ENCODE results near the gene ATP1B1. TPM values are rescaled to one million over a fixed set of nuclear protein-coding genes. Genes with fewer than 3 reads are reported as not detected.

Gene ATP1B1
- total RNA-seq, 1 experiment from 2014 or later = 40.7 TPM

DNA sequence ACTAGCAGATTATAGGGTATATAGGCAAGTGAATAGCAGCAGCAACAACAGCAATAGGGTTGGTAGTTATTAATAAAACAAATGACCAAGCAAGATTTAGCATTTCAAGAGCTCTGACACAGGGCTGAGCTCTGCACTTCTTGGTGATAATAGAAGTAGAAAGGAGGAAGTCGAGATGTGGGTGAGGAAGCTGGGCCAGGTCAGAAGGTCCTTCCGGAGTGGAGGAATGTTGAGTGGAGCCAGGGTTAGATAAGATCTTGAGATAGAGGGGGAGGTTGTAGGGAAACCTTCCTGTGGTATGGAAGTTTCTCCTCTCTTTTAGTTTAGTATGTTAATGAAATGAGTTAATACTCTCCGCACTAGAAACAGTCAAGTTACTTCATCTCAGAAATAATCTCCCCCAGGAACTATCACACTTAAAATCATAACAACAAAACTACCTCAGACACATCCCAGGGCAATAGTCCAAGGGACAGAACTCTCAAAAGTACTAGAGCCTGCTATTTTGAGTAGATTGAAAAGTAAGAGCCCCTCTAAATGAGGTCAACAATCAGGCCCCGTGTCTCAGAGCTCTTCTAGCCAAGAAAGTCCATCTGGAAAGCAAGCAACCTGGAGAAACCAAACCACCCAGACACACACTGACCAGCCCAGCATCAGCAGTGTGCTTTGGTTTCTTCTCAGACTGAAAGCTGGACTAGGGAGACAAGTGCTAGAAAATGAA lies 45.4 kb upstream of the ATP1B1 start:
- CTCF ChIA-PET = no interaction called here
- peaks cover 37% of the 10 kb centered on the region for H3K9me3 Mint-ChIP-seq
- POLR2A ChIA-PET = no interaction called here
- DNase-seq (ENCODE audit: low spot score) = no peak
- no peaks in the 10 kb centered on the region for H3K27me3 Mint-ChIP-seq (ENCODE audit: low read depth)
- TF ChIP-seq TEAD4 (CRISPR knock-in tag; IDR thresholded peaks at IDR 0.05) (no peak), NR2C2 (CRISPR knock-in tag; IDR thresholded peaks at IDR 0.05) (no peak), NR3C1 (CRISPR knock-in tag; conservative IDR thresholded peaks at IDR 0.05; ENCODE audit: low read depth) (no peak), TCF7 (CRISPR knock-in tag; IDR thresholded peaks at IDR 0.05; ENCODE audit: low read depth) (no peak), ZNF121 (CRISPR knock-in tag; IDR thresholded peaks at IDR 0.05) (no peak), NR1H2 (CRISPR knock-in tag; IDR thresholded peaks at IDR 0.05) (no peak), JUN (CRISPR knock-in tag; IDR thresholded peaks at IDR 0.05) (no peak), GTF2I (CRISPR knock-in tag; conservative IDR thresholded peaks at IDR 0.05) (no peak), NFE2L1 (CRISPR knock-in tag; IDR thresholded peaks at IDR 0.05) (no peak), ZNF232 (CRISPR knock-in tag; IDR thresholded peaks at IDR 0.05) (no peak), ZNF281 (CRISPR knock-in tag; IDR thresholded peaks at IDR 0.05) (no peak), SMAD4 (CRISPR knock-in tag; IDR thresholded peaks at IDR 0.05) (no peak), ATF1 (CRISPR knock-in tag; IDR thresholded peaks at IDR 0.05) (no peak)
- no peak overlapping the region for H3K27ac Mint-ChIP-seq
- H3K4me3 Mint-ChIP-seq = no peak overlapping the region
- H3K36me3 Mint-ChIP-seq = no peaks in the 10 kb centered on the region
- no peaks in the 10 kb centered on the region for H3K4me1 Mint-ChIP-seq
- ATAC-seq = no peak

DNA sequence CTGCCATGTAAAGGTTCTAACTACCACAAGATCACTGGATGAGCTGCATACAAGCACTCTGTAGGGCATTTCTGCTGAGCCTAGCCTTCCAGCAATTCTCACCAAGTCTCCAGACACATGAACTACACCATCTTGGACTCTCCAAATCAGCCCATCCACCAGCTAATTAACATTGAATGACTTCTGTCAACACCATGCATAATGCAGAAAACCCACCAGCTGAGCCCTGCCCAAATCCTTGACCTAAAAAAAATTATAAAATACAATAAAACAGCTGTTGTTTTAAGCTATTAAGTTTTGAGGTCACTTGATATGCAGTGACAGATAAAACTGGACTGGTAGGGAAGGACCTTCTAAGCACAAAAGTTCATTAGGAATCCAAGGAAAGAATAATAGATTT lies 44.3 kb upstream of the ATP1B1 start:
- ChIA-PET POLR2A (no interaction called here), CTCF (no interaction called here)
- ATAC-seq (no peak), DNase-seq (ENCODE audit: low spot score) (no peak)
- Mint-ChIP-seq H3K27ac (no peak overlapping the region), H3K4me3 (no peak overlapping the region), H3K4me1 (no peaks in the 10 kb centered on the region), H3K36me3 (peaks cover 4% of the 10 kb centered on the region; the same call in 1 of the 2 replicates), H3K9me3 (peaks cover 44% of the 10 kb centered on the region), H3K27me3 (ENCODE audit: low read depth) (no peaks in the 10 kb centered on the region)
- TF ChIP-seq IRF1 (CRISPR knock-in tag; IDR thresholded peaks at IDR 0.05) (no peak), AFF4 (CRISPR knock-in tag; IDR thresholded peaks at IDR 0.05; ENCODE audit: borderline replicate concordance) (no peak), ZNF219 (CRISPR knock-in tag; IDR thresholded peaks at IDR 0.05; ENCODE audit: borderline replicate concordance) (no peak), ATF2 (CRISPR knock-in tag; IDR thresholded peaks at IDR 0.05; ENCODE audit: borderline replicate concordance, low read depth) (no peak), TEAD1 (CRISPR knock-in tag; IDR thresholded peaks at IDR 0.05) (no peak), IRF2 (CRISPR knock-in tag; IDR thresholded peaks at IDR 0.05; ENCODE audit: borderline replicate concordance, low read depth) (no peak), ELF4 (CRISPR knock-in tag; IDR thresholded peaks at IDR 0.05; ENCODE audit: low read depth) (no peak), ZNF512 (CRISPR knock-in tag; IDR thresholded peaks at IDR 0.05; ENCODE audit: borderline replicate concordance) (no peak), FOXP1 (CRISPR knock-in tag; IDR thresholded peaks at IDR 0.05; ENCODE audit: borderline replicate concordance) (no peak)
- TF ChIP-seq, protein P1, sequence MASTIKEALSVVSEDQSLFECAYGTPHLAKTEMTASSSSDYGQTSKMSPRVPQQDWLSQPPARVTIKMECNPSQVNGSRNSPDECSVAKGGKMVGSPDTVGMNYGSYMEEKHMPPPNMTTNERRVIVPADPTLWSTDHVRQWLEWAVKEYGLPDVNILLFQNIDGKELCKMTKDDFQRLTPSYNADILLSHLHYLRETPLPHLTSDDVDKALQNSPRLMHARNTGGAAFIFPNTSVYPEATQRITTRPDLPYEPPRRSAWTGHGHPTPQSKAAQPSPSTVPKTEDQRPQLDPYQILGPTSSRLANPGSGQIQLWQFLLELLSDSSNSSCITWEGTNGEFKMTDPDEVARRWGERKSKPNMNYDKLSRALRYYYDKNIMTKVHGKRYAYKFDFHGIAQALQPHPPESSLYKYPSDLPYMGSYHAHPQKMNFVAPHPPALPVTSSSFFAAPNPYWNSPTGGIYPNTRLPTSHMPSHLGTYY (CRISPR knock-in tag; IDR thresholded peaks at IDR 0.05) = no peak

Data from WTC11 (cell line).